ENCODE measurements around the gene ERBB2. TPM values are rescaled to one million over a fixed set of nuclear protein-coding genes. Genes with fewer than 3 reads are reported as not detected.

ERBB2 gene
- total and polyA plus RNA-seq, 2 of the 8 experiments (the other 6 are each of a cell fraction or from before 2014, with no cell fraction given), result 183 to 394 TPM

GRCh38 chr17:39700148-39700987 is 504 bp downstream of the ERBB2 start (continued):
- TF ChIP-seq EP300 (IDR thresholded peaks at IDR 0.05; ENCODE audit: borderline replicate concordance in 1 of 2, low read depth in 2 of 2, low read length in 2 of 2) (no peak), USF2 (IDR thresholded peaks at IDR 0.05; ENCODE audit: low read length) (no peak)
